ENCODE results near the gene XRCC3.

Gene XRCC3

DNA sequence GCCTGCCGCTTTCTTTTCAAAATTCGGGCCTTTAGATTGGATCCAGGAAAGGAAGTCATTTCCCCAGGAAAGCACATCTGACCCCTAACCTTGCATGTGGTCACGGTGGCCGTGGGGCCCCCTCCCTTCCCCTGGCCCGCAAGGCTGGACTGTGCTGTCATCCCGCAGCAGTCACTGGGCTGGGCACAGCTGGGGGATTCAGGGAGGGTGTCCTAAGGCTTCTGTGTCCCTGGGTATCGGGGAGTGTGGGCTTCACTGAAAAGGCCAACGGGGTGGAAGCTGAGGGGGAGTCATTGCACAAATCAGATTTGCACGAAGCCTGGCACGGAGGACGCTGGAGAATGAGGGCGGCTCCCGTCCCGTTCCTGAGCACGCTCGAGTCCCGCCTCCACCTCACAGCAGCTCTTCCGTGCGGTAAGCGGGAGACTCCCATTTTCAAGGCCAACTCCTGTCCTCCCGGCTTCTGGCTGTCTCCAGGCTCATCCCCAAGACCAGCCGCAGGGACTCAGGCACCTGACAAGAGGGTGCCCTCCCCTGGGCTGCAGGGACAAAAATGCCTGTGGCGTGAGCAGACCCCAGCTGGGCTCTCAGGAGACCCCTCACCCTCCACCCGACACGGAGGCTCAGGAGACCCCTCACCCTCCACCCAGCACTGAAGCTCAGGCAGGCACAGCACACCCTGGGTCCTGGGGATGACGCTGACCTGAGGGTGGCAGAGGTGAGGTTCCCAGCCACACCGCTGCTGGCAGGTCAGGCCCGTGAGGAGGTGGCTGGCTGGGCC, 9.6 kb downstream of the XRCC3 start:
- TF ChIP-seq, protein P1, sequence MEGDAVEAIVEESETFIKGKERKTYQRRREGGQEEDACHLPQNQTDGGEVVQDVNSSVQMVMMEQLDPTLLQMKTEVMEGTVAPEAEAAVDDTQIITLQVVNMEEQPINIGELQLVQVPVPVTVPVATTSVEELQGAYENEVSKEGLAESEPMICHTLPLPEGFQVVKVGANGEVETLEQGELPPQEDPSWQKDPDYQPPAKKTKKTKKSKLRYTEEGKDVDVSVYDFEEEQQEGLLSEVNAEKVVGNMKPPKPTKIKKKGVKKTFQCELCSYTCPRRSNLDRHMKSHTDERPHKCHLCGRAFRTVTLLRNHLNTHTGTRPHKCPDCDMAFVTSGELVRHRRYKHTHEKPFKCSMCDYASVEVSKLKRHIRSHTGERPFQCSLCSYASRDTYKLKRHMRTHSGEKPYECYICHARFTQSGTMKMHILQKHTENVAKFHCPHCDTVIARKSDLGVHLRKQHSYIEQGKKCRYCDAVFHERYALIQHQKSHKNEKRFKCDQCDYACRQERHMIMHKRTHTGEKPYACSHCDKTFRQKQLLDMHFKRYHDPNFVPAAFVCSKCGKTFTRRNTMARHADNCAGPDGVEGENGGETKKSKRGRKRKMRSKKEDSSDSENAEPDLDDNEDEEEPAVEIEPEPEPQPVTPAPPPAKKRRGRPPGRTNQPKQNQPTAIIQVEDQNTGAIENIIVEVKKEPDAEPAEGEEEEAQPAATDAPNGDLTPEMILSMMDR (conservative IDR thresholded peaks at IDR 0.05; ENCODE audit: low read depth, low read length): no peak
- no peak for DNase-seq (ENCODE audit: low read depth)
- no peak overlapping the region for H3K4me3 ChIP-seq (ENCODE audit: low read length)

DNA sequence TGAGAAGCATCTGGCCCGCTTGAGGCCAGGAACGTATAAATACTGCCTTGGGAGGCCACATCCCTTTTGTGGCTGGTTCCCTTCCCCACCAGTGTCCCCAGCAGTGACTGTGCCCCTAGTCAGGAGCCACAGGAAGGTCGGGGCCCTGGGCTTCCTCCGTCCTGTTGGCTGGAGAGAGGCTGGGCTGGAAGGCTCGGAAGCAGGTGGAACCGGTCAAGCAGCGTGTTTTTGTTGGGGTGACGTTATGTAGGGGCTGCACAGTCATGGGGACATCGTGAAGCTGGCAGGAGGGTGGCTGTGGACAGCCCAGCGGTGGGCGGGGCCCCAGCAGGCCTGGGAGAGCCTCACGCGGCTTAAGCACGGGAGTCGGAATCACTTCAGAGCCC, 10.1 kb downstream of the XRCC3 start:
- DNase-seq (ENCODE audit: low read depth): no peak
- TF ChIP-seq, protein P1 (conservative IDR thresholded peaks at IDR 0.05; ENCODE audit: low read depth, low read length): no peak
- H3K4me3 ChIP-seq (ENCODE audit: low read length): no peak overlapping the region

DNA sequence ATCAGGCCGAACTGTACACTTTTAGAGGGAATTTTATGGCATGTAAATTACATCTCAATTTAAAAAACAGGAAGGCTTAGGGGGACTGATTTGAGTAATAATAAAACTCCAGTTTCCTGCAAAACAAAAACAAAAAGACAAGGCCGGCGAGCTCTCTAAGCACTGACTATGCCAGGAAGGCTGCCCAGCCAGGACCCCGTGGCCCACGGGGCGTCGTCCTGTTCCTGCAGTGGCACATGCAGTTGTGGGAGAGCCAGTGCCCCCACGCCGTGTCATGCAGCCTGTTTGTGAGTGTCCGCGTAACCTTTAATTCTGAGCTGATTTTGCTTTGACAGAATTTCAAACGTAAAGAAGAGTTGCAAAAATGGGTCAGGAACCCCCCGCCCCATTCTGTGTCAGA, 10.5 kb downstream of the XRCC3 start:
- H3K4me3 ChIP-seq (ENCODE audit: low read length): no peak overlapping the region
- TF ChIP-seq, protein P1 (conservative IDR thresholded peaks at IDR 0.05; ENCODE audit: low read depth, low read length): no peak
- no peak for DNase-seq (ENCODE audit: low read depth)

DNA sequence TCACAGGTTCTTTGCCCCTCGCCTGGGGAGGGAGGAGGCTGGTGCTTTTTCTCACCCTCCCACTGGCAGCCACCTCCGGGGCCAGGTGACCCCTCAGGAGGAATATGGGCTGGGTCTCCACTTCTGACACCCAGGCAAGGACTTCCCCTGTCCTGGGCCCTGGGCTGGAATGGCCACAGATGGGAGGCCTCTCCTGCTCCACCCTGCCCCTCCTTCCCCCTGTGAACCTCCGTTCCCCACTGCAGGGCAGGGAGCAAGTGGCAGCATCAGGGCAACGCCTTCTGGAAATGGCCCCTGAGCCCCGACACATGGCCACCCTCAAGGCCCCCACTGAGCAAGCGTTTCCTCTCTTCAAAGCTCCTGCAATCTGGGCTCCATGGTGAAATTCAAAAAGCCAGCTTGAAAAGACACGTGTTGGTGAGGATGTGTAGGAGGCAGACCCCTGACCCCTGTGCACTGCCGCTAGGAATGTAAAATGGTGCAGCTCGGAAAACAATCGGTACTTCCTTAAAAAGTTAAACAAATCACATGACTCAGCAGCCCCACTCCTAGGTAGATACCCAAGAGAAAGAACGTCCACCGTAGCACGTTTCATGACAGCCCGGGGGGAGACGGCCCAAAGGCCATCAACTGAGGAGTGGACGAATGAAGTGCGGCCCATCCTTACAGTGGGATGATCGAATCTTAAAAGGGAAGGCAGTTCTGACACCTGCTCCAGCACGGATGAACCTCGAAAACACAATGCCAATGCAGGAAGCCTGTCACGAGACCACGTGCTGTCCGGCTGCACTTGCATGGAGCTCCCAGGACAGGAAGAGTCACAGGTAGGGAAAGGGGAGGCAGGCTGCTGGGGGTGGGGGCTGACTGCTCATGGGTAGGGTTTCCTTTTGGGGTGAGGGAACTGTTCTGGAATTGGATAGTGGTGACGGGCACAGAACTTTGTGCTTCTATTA, 11.5 kb downstream of the XRCC3 start:
- TF ChIP-seq, protein P1 (conservative IDR thresholded peaks at IDR 0.05; ENCODE audit: low read depth, low read length): no peak
- no peak for DNase-seq (ENCODE audit: low read depth)
- no peak overlapping the region for H3K4me3 ChIP-seq (ENCODE audit: low read length)

DNA sequence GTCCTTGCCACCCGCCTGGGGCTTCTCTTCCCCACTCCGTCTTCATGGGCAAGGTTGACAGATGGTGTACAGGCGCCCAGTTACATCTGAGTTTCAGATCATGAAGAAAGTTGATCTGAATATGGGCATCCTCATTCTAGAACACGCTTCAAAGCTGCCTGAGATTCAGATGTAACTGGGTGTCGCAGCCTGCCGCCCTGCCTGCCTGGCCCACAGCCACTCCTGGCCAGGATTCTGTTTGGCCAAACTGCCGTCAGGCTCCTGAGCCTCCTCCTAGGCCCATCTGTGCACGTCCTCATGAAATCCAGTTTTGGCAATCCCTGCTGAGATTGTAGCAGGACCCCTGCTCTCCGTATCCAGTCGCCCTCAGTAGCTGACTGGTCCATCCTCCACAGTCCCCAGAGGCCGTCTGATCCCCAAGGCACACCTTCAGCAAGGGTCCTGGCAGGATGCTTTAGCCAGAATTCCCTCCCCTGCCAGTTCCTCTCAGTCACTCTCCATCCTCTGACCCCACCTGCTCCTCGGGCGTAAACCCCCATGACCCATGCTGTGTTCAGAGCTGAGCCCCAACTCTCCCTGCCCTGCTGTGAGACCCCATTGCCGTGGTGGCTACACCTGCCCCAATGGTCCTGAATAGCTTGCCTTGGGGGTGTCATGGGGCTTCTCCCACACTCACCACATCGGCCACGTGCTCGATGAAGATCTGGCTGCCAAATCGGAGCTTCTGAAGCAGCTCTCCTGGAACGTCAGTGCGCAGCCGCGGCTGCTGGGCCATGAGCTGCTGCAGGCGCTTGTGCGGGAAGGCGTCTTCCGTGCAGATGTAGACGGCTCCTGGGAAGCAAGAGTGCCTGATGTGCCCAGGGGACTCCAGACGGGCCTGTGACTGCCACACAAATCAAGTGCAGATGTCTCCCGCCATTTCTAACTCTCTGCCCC, 12.5 kb downstream of the XRCC3 start:
- no peak overlapping the region for H3K4me3 ChIP-seq (ENCODE audit: low read length)
- TF ChIP-seq, protein P1 (conservative IDR thresholded peaks at IDR 0.05; ENCODE audit: low read depth, low read length): no peak
- DNase-seq (ENCODE audit: low read depth): no peak

DNA sequence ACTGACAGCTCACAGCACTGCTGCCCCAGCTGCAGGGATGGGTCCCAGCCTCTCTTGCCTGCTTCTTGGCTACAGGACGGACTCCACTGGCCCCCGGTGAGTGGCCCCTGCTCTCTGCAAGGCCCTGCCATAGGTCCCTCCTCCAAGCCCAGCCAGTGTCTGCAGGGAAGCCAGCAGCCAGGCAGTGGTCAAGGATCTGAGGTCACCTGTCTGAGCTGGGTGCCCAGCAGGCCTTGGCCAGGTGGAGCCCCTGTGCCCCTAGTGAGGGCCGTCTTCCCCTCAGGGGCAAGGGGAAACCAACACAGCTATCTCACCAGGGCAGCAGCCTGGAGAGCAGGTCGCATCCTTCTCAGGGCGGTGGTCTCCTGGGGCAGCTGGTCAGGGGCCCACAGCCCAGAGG, 13.2 kb downstream of the XRCC3 start:
- no peak for DNase-seq (ENCODE audit: low read depth)
- no peak overlapping the region for H3K4me3 ChIP-seq (ENCODE audit: low read length)
- TF ChIP-seq, protein P1 (conservative IDR thresholded peaks at IDR 0.05; ENCODE audit: low read depth, low read length): no peak
